Measurements from ENCODE around the gene ZNF224. TPM values are rescaled to one million over a fixed set of nuclear protein-coding genes. Genes with fewer than 3 reads are reported as not detected.
A peak's percentile ranks its signal among the peaks of the same experiment; 100 is the strongest.

The ZNF224 gene
- total RNA-seq = 29.6 and 30.2 TPM in 2 replicates
- long read RNA-seq, transcript ZNF224-201 (6 exons, 3,980 nt) = major isoform, 28 of 85 reads
- long read RNA-seq, transcript ZNF224-203 (1 exons, 1,552 nt) = minor isoform, 10 of 85 reads
- long read RNA-seq, partial matches to known transcripts = 1 of 85 reads
- long read RNA-seq, other reads (novel, unspliced or antisense) = 41 of 85 reads

GRCh38 chr19:44093931-44094765 is at the start of gene ZNF224:
Gene ZNF224, plus strand, starts transcription at chr19:44094361. Its CDS starts 3,513 bp downstream, at chr19:44097874.
- peak within 1 kb of the TSS; percentile 94 for H3K4me3 Mint-ChIP-seq (ENCODE audit: unreplicated experiment)
- H3K4me1 Mint-ChIP-seq (ENCODE audit: unreplicated experiment) = peaks cover 14% of the 10 kb centered on the region
- H3K36me3 Mint-ChIP-seq (ENCODE audit: unreplicated experiment) = peaks cover 25% of the 10 kb centered on the region
- no peaks in the 10 kb centered on the region for H3K27me3 Mint-ChIP-seq (ENCODE audit: unreplicated experiment)
- peak within 1 kb of the TSS; percentile 93 for H3K27ac Mint-ChIP-seq (ENCODE audit: unreplicated experiment)
- H3K9me3 Mint-ChIP-seq (ENCODE audit: unreplicated experiment) = peaks cover 4% of the 10 kb centered on the region
- DNase-seq (ENCODE audit: extremely low spot score, unreplicated experiment) = peak; percentile 96
- no peak for TF ChIP-seq CTCF (IDR thresholded peaks at IDR 0.05)

GRCh38 chr19:44050740-44051649 is 43.2 kb upstream of the ZNF224 start:
- no peak for TF ChIP-seq CTCF (IDR thresholded peaks at IDR 0.05)
- peak overlapping the region; percentile 94 for H3K27ac Mint-ChIP-seq (ENCODE audit: unreplicated experiment)

GRCh38 chr19:44051650-44052402 is 42.3 kb upstream of the ZNF224 start, which contains the start of gene ZNF223:
Gene ZNF223, plus strand, starts transcription at chr19:44052036. Its CDS starts 3,141 bp downstream, at chr19:44055177.
- peaks cover 11% of the 10 kb centered on the region for H3K9me3 Mint-ChIP-seq (ENCODE audit: unreplicated experiment)
- H3K4me3 Mint-ChIP-seq (ENCODE audit: unreplicated experiment) = peak within 1 kb of the TSS; percentile 98
- peak within 1 kb of the TSS; percentile 94 for H3K27ac Mint-ChIP-seq (ENCODE audit: unreplicated experiment)
- peaks cover 20% of the 10 kb centered on the region for H3K36me3 Mint-ChIP-seq (ENCODE audit: unreplicated experiment)
- TF ChIP-seq CTCF (IDR thresholded peaks at IDR 0.05) = no peak
- peaks cover 13% of the 10 kb centered on the region for H3K4me1 Mint-ChIP-seq (ENCODE audit: unreplicated experiment)
- DNase-seq (ENCODE audit: extremely low spot score, unreplicated experiment) = peak; percentile 93
- peaks cover 23% of the 10 kb centered on the region for H3K27me3 Mint-ChIP-seq (ENCODE audit: unreplicated experiment)

More at GRCh38 chr19:44050740-44051649, 43.2 kb upstream of the ZNF224 start:
- DNase-seq (ENCODE audit: extremely low spot score, unreplicated experiment) = no peak
- Mint-ChIP-seq H3K4me1 (ENCODE audit: unreplicated experiment) (peaks cover 13% of the 10 kb centered on the region), H3K4me3 (ENCODE audit: unreplicated experiment) (peak overlapping the region; percentile 98), H3K9me3 (ENCODE audit: unreplicated experiment) (peaks cover 11% of the 10 kb centered on the region), H3K36me3 (ENCODE audit: unreplicated experiment) (peaks cover 18% of the 10 kb centered on the region), H3K27me3 (ENCODE audit: unreplicated experiment) (peaks cover 27% of the 10 kb centered on the region)

GRCh38 chr19:44055870-44056269 is 38.3 kb upstream of the ZNF224 start:
- Mint-ChIP-seq H3K27ac (ENCODE audit: unreplicated experiment) (no peak overlapping the region), H3K4me3 (ENCODE audit: unreplicated experiment) (no peak overlapping the region), H3K27me3 (ENCODE audit: unreplicated experiment) (no peaks in the 10 kb centered on the region), H3K9me3 (ENCODE audit: unreplicated experiment) (peaks cover 7% of the 10 kb centered on the region), H3K36me3 (ENCODE audit: unreplicated experiment) (peaks cover 45% of the 10 kb centered on the region), H3K4me1 (ENCODE audit: unreplicated experiment) (peaks cover 13% of the 10 kb centered on the region)
- TF ChIP-seq CTCF (IDR thresholded peaks at IDR 0.05) = no peak
- no peak for DNase-seq (ENCODE audit: extremely low spot score, unreplicated experiment)
